Measurements from ENCODE around the gene SLC35A3.

GRCh38 chr1:100009458-100009857 lies 39.7 kb downstream of the SLC35A3 start:
- TF ChIP-seq ZFX (IDR thresholded peaks at IDR 0.05; ENCODE audit: borderline replicate concordance): no peak
- no peak for TF ChIP-seq CTCF (IDR thresholded peaks at IDR 0.05)
